Activated CD8-positive, alpha-beta memory T cell treated with anti-CD3 and anti-CD28 coated beads, Interleukin-2, amount 50 U/mL, for 4 hours (primary cell): ENCODE measurements around the gene TTC34.

Source experiments
- DNase-seq: peaks from one replicate; pipeline ENCODE4 v3.0.0-alpha.2; 2020

The TTC34 gene

GRCh38 chr1:2623571-2624337, 177.7 kb downstream of the TTC34 start:
- DNase-seq: no peak

- no peak for DNase-seq
These were observed 183.5 kb downstream of the TTC34 start for GRCh38 chr1:2617971-2618470.

GRCh38 chr1:2614145-2614544, 187.3 kb downstream of the TTC34 start:
- DNase-seq: no peak

- DNase-seq: no peak
These were observed 188.7 kb downstream of the TTC34 start for GRCh38 chr1:2612591-2613365.

GRCh38 chr1:2611621-2612437, 189.7 kb downstream of the TTC34 start:
- no peak for DNase-seq

- DNase-seq: peak; percentile 28
These were observed 190.4 kb downstream of the TTC34 start for GRCh38 chr1:2611031-2611501.

GRCh38 chr1:2610036-2610959, 191.2 kb downstream of the TTC34 start:
- no peak for DNase-seq

GRCh38 chr1:2609319-2610035, 192.0 kb downstream of the TTC34 start:
- peak; percentile 13 for DNase-seq

GRCh38 chr1:2607641-2608091, 193.8 kb downstream of the TTC34 start:
- DNase-seq: no peak

- no peak for DNase-seq
These were observed 194.4 kb downstream of the TTC34 start for GRCh38 chr1:2606881-2607621.

GRCh38 chr1:2606396-2606880, 195.1 kb downstream of the TTC34 start:
- DNase-seq: no peak

GRCh38 chr1:2605509-2606395, 195.7 kb downstream of the TTC34 start:
- DNase-seq: no peak

GRCh38 chr1:2604844-2605508, 196.5 kb downstream of the TTC34 start:
- DNase-seq: no peak

GRCh38 chr1:2604156-2604843, 197.2 kb downstream of the TTC34 start:
- no peak for DNase-seq

- DNase-seq: no peak
These were observed 197.9 kb downstream of the TTC34 start for GRCh38 chr1:2603521-2604155.

- no peak for DNase-seq
These were observed 198.5 kb downstream of the TTC34 start for GRCh38 chr1:2602866-2603520.

GRCh38 chr1:2602311-2602835, 199.1 kb downstream of the TTC34 start:
- no peak for DNase-seq
